Bronchial epithelial cell (primary cell): ENCODE measurements around the gene CD8B2. TPM values are rescaled to one million over a fixed set of nuclear protein-coding genes. Genes with fewer than 3 reads are reported as not detected.

Experiments used
- DNase-seq: peaks from one replicate; pipeline ENCODE4 v3.0.0-alpha.2; 2010; ENCODE audit warnings: low read depth
- FAIRE-seq: peaks from 2 replicates; lab custom pipeline; 2011; peaks lifted over from hg19 to GRCh38; lab: Jason Lieb, UNC
- H3K27me3 ChIP-seq: 2 replicates; pipeline ENCODE4 v1.5.1; 2011; ENCODE audit warnings: low read length; ENCODE audit not compliant: control insufficient read depth, insufficient read depth
- H3K36me3 ChIP-seq: 2 replicates; pipeline ENCODE4 v1.5.1; 2011; ENCODE audit warnings: low read length; ENCODE audit not compliant: control insufficient read depth, insufficient read depth
- H3K4me3 ChIP-seq: 2 replicates; pipeline ENCODE4 v1.5.1; 2011; ENCODE audit warnings: mild to moderate bottlenecking, low read depth, low read length, control low read depth
- CTCF ChIP-seq: IDR thresholded peaks from 2 replicates; pipeline ENCODE4 v1.5.1; 2011; ENCODE audit warnings: mild to moderate bottlenecking, moderate library complexity, low read length, control low read depth, inconsistent platforms; ENCODE audit not compliant: insufficient read depth, severe bottlenecking
- total RNA-seq: library from RNA; depleted of rRNA; stranded (reverse); fragments of >200 nt; gene quantifications from 2 replicates; pipeline ENCODE4 v1.2.1, GENCODE V29; 2014

The CD8B2 gene
- total RNA-seq, 1 donor from 2014 or later = not detected

GRCh38 chr2:106523976-106524665 is 37.0 kb downstream of the CD8B2 start:
- no peak for DNase-seq
- Histone ChIP-seq H3K27me3 (no peaks in the 10 kb centered on the region), H3K36me3 (no peaks in the 10 kb centered on the region), H3K4me3 (no peak overlapping the region)
- no peak for TF ChIP-seq CTCF
- FAIRE-seq = no peak

- Histone ChIP-seq H3K36me3 (no peaks in the 10 kb centered on the region), H3K4me3 (no peak overlapping the region), H3K27me3 (no peaks in the 10 kb centered on the region)
- no peak for FAIRE-seq
- no peak for DNase-seq
- no peak for TF ChIP-seq CTCF
Observed at GRCh38 chr2:106530866-106531265, 43.7 kb downstream of the CD8B2 start.

- TF ChIP-seq CTCF = no peak
- H3K27me3 ChIP-seq = no peaks in the 10 kb centered on the region
- FAIRE-seq (no peak), DNase-seq (no peak)
- no peaks in the 10 kb centered on the region for H3K36me3 ChIP-seq
- H3K4me3 ChIP-seq = no peak overlapping the region
Observed at GRCh38 chr2:106531676-106532214, 44.6 kb downstream of the CD8B2 start.

- TF ChIP-seq CTCF = no peak
- Histone ChIP-seq H3K4me3 (no peak overlapping the region), H3K36me3 (no peaks in the 10 kb centered on the region), H3K27me3 (no peaks in the 10 kb centered on the region)
- DNase-seq (no peak), FAIRE-seq (no peak)
Observed at GRCh38 chr2:106532236-106532635, 45.1 kb downstream of the CD8B2 start.

- DNase-seq (no peak), FAIRE-seq (no peak)
- no peaks in the 10 kb centered on the region for H3K36me3 ChIP-seq
- TF ChIP-seq CTCF = no peak
- no peaks in the 10 kb centered on the region for H3K27me3 ChIP-seq
- no peak overlapping the region for H3K4me3 ChIP-seq
Observed at GRCh38 chr2:106534471-106534870, 47.3 kb downstream of the CD8B2 start.
